Activated CD8-positive, alpha-beta memory T cell treated with anti-CD3 and anti-CD28 coated beads, Interleukin-2, amount 50 U/mL, for 24 hours (primary cell): ENCODE measurements around the gene ABRAXAS1.
"Not testable (repeated sequence)": the region's sequence is repeated elsewhere in the genome, so short reads cannot be mapped to it uniquely, and the experiment has no call there.

Experiments used
- DNase-seq: peaks from one replicate; pipeline ENCODE4 v3.0.0-alpha.2; 2020; ENCODE audit errors: extremely low read depth

Gene ABRAXAS1

DNA sequence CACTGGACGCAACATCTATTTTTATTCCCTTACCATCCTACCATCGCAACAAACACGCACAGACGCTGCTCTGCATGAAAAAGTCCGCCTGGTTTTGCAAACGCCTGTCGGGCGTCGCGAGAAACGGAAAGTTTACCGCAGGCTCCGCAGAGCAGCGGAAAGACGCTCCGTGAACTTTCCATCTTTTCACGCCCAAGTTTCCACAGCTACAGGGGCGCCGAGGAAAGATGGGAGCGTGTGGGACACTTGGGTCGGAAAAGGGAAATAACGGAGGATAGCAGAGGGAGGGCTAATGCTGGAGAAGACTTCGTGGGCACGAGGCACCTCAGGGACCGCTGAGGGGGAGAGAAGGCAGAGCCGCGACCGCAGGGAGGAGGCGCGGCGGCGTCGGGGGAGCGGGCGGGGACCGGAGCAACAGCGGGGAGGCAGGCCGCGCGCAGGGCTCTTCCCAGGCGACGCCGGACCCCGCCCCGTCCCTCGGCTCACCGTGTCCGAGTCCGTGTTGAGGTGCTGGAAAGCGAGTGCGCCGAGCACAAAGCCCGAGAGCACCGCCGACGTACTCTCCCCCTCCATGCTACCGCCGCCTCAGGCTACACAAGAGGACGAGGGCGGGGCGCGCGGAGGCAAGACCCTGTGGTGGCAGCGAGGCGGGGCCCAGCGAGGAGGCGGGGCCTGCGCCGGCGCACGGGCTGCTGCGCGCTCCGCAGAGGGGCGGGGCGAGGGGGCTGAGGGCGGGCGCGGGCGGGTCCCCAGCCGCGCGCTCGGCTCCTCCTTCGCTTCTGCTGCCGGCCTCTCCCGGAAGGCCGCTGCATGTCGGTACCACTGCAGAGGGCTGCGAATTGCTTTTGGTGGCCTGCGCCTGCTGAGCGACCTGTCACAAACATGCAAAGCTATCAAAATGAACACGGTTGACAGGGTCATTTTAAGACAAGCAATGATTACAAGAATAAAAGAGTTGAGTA, at the start of gene ABRAXAS1:
ABRAXAS1 (minus strand) TSS at position 601 of the 962 bp plus-strand sequence; CDS start at position 573, 28 bp downstream.
- peak; percentile 65 for DNase-seq

DNA sequence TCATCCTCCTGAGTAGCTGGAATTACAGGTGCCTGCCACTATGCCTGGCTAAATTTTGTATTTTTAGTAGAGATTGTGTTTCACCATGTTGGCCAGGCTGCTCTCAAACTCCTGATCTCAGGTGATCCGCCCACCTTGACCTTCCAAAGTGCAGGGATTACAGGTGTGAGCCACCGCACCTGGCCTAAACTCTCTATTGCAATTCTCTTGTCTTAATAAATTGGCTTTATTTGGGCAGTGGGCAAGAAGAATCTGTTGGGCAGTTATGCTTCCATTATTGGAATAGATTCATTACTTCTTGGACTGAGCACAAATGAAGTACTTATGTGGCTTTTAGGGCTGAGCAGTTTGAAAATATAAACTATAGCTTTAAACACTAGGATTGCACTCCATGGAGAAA, 42.8 kb upstream of the ABRAXAS1 start:
- no peak for DNase-seq

DNA sequence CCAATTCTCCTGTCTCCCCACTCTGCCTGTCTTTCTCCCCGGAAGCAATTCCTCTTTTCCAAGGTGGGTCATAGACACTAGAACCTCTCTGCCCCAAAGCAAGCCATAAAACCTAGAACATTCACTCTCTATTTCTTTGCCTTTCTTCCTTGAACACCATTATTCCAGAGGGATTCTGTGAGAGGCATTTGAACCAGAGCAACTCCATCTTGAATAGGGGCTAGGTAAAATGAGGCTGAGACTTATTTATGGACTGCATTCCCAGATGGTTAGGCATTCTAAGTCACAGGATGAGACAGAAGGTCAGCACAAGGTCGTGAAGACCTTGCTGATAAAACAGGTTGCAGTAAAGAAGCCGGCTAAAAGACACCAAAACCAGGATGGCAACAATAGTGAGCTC, 37.3 kb upstream of the ABRAXAS1 start:
- no peak for DNase-seq

DNA sequence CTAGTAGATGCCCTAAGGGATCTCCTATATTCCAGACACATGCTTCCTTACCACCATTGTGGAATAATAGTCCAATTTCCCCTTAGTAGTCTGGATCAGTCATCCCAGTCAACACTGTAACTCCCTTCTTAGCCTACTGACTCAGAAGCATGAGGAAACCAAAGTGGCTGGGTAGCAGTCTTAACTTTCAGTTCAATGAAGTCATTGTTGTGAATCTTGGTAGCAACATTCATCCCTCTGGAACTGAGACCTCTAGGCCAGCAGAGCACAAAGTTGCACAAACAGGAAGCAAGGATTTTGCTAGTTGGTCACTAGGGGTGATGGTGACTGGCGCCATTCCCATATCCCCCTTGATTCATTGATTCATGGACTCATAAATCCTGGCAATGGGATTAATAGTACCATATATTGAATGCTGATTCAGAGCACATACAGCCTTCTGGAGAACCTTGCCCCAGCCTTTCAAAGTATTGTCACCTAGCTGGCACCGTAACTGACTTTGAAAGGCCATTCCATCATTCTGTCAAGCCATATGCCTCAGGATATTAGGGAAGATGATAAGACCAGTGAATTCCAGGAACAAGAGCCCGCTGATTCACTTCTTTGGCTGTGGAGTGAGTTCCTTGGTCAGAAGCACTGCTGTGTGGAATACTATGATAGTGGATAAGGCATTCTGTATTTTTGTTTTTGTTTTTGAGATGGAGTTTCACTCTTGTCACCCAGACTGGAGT, 31.3 kb upstream of the ABRAXAS1 start:
- no peak for DNase-seq

DNA sequence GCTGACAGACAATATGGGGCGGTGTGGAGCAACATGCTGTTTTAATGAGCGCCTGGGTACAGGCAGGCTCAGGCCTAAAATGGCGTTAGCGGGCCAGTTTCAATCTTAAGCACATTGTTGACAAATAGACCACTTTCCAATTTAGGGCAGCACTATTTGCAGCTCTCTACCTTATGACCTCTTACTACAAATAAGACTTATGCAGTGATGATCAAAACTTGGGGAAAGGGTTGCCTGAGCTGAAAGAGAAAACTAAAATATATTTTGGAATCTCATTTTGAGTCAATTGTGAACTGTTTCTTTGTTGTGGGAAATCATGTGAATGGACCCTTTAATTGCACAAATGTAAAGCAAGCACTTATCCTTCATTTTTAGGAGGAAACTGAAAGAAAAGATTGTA, 25.5 kb upstream of the ABRAXAS1 start:
- no peak for DNase-seq

DNA sequence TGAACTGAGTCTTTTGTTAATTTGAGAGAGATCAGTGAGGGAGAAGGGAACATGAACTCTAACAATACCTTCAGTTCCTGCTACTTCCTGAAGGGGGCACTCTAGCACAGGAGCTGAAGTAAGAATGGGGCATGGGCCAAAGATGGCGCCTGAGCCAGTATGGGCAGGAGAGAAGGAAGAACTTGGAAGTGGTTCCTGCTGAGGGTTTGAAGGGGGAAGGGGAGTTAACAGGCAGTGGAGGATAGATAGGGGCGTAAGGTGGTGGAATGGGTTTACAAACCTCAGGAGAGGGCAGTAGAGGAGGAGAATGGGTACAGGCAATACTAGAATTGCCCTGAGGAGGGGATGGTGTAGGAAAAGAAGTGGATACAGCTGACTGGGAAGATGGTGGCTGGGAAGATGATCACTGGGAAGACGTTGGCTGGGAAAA, 24.3 kb upstream of the ABRAXAS1 start:
- DNase-seq, result peak; percentile 13

DNA sequence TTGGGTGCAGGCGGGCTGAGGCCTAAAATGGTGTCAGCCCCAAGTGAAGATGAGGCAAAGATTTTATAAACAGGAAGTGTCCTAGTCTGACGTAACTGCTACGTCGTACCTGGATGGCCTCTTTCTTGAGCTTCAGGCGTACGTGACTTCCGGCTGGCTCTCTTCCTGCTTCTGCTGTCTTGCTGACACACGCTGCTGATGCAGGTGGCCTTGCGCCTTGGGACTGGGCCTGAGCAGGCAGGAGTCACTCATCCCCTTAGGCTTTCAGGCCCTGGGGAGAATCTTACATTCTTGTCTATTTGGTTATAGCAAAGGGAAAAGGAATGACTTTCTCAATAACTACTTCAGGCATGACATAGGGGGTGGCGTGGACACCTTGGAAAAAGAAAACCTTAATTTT, 20.1 kb upstream of the ABRAXAS1 start:
- no peak for DNase-seq

DNA sequence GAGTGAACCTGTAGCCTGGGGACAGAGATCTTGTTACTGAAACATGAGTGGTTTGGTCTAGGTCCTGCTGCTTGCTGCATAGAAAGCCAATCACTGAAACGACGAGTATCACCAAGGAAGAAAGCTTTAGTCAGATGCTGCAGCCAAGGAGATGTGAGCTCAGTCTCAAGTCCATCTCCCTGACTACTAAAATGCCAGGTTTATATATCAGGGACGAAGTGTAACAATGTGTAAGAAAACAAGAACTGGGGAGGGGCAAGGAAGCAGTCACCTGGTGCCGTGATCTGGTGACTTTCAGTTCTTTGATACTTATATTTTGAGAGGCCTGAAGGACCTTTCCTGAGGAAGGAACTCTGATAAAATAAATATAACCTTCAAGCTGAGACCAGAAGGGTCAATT, 19.6 kb upstream of the ABRAXAS1 start:
- no peak for DNase-seq

DNA sequence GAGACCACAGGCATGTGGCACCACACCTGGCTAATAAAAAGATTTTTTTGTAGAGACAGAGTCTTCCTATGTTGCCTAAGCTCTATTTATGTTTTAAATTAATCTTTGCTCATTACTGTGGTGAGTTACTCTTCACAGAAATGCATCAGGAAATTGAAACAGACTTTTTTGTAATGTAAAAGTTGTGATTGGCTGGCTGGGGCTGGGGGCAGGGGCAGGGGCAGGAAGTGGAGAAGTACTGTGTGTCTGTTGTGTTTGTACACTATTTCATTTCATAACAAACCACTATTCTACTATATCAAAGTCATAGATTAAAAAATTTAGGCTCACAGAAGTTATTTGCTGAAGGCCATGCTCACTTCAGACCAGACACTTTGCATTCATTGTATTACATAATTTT, 19.1 kb upstream of the ABRAXAS1 start:
- no peak for DNase-seq

DNA sequence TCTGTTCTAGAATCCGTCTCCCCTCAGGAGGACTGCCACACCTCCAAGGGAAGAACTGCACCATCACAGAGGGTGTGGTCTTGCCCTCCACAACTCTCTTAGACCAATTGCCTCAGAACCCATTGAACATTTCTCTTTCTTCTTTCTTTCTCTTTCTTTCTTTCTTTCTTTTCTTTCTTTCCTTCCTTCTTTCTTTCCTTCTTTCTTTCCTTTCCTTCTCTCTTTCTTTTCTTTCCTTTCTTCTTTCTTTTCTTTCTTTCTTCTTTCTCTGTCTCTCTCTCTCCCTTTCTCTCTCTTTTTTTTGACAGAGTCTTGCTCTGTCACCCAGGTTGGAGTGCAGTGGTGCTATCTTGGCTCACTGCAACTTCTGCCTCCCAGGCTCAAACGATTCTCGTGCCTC, 16.8 kb upstream of the ABRAXAS1 start:
- not testable (repeated sequence) for DNase-seq

DNA sequence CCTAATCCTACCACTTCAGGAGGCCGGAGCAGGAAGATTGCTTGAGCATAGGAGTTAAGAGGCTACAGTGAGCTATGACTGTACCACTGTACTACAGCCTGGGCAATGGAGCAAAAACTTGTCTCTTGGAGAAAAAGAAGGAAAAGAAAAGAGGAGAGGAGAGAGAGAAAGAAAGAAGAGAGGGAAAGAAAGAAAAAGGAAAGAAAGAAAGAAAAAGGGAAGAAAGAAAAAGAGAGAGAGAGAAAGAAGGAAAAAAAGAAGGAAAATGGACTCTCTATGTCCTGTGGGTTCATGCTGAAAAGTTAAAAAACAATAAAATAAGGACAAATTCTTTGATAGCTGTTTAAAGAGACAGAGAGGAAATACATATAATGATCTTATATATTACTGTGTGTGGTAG, 13.3 kb upstream of the ABRAXAS1 start:
- DNase-seq, result no peak

DNA sequence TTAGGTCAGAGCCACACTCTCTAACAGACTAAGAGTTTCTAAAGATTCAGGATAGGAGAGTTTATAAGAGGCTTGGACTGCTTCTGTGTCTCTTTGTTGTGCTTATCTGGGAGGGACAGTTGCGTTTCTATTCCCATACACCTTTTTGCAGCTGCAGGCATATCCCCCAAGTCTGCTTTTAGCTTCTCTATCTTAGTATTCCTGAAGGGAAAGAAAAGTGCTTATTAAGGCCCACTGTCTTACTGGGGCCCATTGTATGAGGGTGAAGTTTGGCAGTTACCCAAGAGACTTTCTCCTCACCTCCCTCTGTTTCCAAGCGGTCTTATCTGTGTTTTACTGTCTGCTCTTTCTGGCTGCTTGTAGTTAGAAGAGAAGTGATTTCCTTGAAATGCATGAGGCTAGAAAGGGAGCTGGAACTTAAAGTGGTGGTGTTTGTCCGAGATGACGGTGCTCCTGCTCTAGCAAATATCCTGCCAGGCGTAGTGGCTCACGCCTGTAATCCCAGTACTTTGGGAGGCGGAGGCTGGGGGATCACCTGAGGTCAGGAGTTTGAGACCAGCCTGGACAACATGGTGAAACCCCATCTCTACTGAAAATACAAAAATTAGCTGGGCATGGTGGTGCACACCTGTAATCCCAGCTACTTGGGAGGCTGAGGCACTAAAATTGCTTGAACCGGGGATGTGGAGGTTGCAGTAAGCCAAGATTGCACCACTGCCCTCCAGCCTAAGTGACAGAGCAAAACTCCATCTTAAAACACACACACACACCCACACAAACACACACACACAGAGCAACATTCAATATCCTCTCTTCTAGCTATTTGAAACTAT, 11.4 kb upstream of the ABRAXAS1 start:
- DNase-seq, result not testable (repeated sequence)

DNA sequence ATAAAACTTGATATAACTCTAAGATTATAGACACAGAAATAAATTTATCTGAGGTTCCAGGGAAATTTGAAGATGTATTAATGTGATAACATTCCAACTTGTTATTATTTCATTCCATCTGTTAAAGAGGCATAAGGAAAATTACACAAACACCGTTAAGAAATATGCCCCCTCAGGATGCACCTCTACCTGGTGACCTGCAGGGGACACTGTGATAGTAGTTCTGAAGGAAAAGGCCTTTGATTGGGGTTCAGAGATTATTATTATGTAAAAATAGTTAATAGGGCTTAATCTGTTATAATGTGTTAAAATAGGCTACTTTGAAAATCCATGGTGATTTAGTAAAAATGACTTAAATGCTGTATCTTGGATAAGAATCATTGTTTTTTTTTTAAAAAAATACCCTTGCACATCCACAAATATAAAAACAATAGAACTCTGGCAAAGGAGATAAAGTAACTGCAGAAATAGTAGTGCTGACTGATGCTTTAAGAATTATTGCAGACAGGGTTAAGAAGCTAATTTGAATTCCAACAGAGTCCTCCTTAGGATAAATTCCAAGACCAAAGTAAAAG, 6.1 kb upstream of the ABRAXAS1 start:
- DNase-seq, result no peak

DNA sequence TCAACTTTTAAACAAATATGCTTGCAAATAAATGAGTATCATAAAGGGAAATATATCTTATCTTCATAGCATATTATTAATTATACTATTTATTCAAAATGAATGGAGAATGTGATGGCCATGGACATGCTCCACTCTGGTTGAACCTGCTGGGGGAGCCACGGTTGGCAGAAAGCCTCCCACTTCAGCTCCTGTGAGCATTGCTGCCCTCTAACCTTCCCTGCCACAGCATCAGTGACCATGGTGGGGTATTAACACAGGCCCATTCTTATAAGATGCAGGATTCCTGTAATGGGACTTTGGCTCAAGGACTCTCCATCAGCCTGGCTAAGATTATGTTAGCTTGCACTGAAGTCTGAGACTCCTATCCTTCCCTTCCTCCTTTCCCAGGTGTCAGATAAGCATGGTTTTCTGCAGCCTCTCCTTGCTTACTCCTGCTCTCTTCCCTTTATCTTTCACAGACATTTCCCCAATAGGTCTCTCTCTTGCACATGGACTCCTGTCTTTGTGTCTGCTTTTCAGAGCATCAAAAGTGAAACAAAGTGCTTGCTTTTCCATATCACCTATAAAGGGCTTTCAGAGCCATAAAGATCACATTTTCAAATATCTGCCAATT, 4.9 kb upstream of the ABRAXAS1 start:
- DNase-seq, result no peak

DNA sequence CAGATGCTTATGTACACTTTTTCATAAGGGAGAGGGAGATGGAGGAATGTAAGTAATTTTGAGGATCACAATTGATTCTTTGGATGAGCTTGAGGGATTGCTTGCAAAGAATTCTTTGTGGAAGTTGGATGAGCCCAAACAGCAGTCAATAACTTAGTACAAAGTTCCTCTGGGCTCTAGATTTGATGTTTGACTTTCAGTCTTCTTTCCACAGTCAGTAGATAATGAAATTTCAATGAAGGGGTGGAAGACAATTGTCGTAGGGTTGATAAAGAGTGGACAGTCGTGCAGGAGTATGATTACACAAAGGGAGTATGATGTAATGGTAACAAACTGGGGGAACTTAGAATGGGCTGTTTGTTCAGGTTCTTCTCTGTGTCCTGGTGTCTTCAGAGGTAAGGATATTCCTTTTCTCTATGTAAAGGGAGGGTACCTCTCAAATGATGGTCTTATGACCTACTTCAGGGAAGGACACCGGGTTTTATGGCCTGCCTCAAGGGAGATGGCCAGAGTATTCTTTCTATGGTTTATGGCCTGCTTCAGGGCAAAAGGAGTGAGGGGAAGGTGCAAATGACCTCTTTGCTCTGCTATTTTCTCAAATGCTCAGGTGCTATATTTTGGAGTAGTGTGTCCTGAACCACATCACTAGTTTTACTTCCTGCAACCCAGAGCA, 1.7 kb upstream of the ABRAXAS1 start:
- no peak for DNase-seq

DNA sequence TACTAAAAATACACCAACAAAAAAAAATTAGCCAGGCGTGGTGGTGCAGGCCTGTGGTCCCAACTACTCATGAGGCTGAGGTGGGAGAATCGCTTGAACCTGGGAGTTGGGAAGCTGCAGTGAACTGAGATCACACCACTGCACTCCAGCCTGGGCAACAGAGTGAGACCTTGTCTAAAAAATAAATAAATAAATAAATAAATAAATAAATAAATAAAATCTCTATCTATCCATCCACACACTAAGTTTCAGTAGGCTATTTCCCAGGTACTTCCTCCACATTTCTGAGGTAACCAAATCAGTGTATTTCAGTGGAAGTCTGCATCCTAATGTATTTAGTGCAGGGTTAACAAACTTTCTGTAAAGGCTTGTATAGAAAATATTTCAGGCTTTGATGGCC, 10.9 kb downstream of the ABRAXAS1 start:
- DNase-seq, result no peak

DNA sequence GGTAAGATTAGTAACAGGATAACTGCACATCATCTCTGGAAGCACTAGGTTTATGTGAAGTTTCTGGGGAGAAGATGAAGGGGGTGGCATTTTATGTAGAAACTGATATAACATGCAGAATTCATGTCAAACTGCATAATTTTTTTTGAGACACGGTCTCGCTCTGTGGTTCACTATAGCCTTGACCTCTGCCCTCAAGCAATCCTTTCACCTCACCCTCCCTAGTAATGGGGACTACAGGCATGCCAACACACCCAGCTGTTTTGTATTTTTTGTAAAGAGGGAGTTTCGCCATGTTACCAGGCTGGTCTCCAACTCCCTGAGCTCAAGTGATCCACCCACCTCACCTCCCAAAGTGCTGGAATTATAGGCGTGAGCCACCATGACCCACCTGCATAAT, 11.5 kb downstream of the ABRAXAS1 start:
- no peak for DNase-seq

DNA sequence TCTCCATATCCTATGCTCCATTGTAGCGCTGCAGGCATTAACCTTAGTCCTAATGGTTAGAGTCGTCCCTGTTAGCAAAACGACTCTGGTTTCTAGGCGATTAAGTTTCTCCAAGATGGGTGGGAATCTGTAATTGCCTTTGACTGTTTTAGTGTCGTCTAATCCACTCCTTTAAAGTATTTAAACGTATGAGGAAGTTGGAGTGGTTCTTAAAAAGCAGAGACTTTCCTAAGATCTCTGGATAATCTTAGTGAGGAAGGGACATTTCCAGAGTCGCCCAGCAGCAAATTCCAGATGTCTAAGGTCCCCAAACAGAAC, 28.8 kb downstream of the ABRAXAS1 start:
- no peak for DNase-seq

DNA sequence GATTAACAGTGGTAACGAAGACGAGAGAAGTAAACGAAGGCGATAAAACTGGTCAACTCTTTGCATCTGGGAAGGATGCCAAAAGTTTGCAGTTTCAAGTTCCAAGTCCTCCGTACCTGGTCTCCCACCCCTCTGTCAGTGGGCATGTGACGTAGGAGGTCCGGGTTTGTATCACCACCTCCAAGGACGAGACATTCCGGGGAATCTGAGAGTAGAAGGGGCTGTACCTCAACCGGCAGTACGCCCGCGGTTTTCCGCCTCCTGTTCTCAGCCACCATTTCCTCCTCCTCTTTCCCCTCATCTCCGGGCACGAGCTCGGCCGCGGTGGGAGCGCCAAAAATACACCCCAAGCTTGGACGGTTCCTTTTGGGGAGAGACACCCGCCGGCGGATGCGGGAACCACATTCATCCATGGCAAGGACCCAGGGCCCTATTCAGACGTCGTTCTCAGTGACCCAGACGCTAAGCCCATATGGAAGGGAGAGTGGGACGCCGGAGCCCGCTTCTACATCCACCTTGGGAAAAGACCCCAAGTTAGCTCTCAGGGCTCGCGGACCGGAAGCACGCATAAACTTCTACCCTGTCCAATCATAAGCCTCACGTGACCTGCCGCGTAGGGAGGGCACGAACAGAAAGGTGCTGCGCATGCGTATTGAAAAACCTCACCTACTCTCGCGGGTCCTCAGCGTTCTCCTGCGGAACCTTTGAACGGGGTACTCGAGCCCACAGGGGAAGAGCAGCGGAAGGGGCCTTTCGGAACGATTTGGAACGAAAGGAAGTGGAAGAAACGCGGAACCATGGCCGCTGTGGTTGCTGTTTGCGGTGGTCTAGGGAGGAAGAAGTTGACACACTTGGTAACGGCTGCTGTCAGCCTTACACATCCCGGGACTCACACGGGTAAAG, 29.4 kb downstream of the ABRAXAS1 start, which contains the start of the genes HELQ and MRPS18C:
HELQ (minus strand) TSS at position 543 of the 903 bp plus-strand sequence; CDS start at position 413, 130 bp downstream.
MRPS18C (plus strand) TSS at position 778 of the 903 bp plus-strand sequence; CDS start at position 798, 20 bp downstream.
- DNase-seq, result peak; percentile 92
